Measurements from ENCODE around the gene DDB1.

Gene DDB1

DNA sequence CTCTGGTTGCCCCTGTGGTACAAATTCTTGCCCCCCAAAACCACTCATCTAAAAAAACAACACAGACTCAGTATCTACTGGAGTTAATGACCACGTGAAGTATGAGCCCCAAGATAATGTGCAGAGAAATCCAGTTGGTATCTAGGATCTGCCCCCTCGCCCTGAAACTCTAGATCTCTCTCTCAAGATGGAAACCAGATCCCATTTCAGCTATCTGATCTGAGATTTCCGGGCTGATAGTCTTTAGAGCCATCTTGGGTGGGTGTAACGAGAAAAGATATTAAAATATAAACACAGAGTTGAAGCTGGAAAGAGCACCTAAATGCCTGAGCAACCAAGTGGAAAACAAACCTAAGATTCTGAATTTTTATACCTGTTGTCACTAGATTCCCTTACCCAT lies 23.8 kb downstream of the DDB1 start:
- no peak overlapping the region for H3K4me3 ChIP-seq (ENCODE audit: low read depth in 1 of 2, low read length in 1 of 2)
- H3K9me3 ChIP-seq: no peaks in the 10 kb centered on the region
- peaks cover 98% of the 10 kb centered on the region for H3K36me3 ChIP-seq
- H3K27me3 ChIP-seq: no peaks in the 10 kb centered on the region
- no peaks in the 10 kb centered on the region for H3K4me1 ChIP-seq (ENCODE audit: control insufficient read depth in 1 of 2, insufficient read depth in 1 of 2, low read depth in 1 of 2, low read length in 1 of 2)
- TF ChIP-seq, protein P1, sequence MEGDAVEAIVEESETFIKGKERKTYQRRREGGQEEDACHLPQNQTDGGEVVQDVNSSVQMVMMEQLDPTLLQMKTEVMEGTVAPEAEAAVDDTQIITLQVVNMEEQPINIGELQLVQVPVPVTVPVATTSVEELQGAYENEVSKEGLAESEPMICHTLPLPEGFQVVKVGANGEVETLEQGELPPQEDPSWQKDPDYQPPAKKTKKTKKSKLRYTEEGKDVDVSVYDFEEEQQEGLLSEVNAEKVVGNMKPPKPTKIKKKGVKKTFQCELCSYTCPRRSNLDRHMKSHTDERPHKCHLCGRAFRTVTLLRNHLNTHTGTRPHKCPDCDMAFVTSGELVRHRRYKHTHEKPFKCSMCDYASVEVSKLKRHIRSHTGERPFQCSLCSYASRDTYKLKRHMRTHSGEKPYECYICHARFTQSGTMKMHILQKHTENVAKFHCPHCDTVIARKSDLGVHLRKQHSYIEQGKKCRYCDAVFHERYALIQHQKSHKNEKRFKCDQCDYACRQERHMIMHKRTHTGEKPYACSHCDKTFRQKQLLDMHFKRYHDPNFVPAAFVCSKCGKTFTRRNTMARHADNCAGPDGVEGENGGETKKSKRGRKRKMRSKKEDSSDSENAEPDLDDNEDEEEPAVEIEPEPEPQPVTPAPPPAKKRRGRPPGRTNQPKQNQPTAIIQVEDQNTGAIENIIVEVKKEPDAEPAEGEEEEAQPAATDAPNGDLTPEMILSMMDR (IDR thresholded peaks at IDR 0.05): no peak
- H3K27ac ChIP-seq: no peak overlapping the region

DNA sequence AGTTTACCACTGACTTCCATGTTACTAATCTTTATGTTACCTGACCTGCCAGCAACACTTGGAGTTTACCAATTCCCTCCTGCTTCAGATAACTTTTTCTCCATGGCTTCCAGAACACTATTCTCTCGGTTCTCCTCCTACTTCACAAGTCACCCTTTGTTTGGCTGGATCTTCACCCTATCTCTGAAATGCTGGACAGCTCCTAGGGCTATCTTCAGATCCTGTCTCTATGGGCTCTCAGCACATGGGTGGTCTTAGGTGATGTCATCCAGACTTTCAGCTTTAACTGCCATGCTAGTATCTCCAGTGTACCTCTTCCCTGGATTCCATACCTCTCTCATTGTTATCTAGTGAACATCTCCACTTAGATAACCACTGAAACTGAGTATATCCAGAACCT lies 25.6 kb downstream of the DDB1 start:
- no peaks in the 10 kb centered on the region for H3K27me3 ChIP-seq
- H3K9me3 ChIP-seq: no peaks in the 10 kb centered on the region
- no peaks in the 10 kb centered on the region for H3K4me1 ChIP-seq (ENCODE audit: control insufficient read depth in 1 of 2, insufficient read depth in 1 of 2, low read depth in 1 of 2, low read length in 1 of 2)
- peaks cover 99% of the 10 kb centered on the region for H3K36me3 ChIP-seq
- TF ChIP-seq, protein P1 (IDR thresholded peaks at IDR 0.05): no peak
- H3K4me3 ChIP-seq (ENCODE audit: low read depth in 1 of 2, low read length in 1 of 2): no peak overlapping the region
- H3K27ac ChIP-seq: no peak overlapping the region

DNA sequence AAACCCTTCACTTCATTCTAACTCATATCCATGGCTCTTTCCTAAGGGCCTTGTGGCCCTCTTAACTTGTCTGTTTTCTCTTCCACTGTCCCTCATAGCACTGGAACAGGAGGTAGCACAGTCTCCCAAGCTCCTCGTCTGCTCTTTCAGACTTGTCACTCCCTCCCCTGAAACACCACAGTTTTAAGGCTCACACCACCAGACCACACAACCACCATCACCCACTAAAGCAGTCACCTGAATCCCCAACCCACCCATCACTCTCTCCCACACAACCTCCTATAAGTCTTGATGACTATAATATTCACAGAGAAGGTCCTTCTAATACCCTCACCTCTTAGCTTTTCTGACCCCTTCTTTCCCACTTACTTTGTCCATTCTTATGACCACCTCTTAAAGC lies 26.7 kb downstream of the DDB1 start:
- H3K4me3 ChIP-seq (ENCODE audit: low read depth in 1 of 2, low read length in 1 of 2): no peak overlapping the region
- H3K36me3 ChIP-seq: peaks cover 99% of the 10 kb centered on the region
- TF ChIP-seq, protein P1 (IDR thresholded peaks at IDR 0.05): no peak
- H3K27ac ChIP-seq: no peak overlapping the region
- no peaks in the 10 kb centered on the region for H3K27me3 ChIP-seq
- H3K4me1 ChIP-seq (ENCODE audit: control insufficient read depth in 1 of 2, insufficient read depth in 1 of 2, low read depth in 1 of 2, low read length in 1 of 2): no peaks in the 10 kb centered on the region
- no peaks in the 10 kb centered on the region for H3K9me3 ChIP-seq

DNA sequence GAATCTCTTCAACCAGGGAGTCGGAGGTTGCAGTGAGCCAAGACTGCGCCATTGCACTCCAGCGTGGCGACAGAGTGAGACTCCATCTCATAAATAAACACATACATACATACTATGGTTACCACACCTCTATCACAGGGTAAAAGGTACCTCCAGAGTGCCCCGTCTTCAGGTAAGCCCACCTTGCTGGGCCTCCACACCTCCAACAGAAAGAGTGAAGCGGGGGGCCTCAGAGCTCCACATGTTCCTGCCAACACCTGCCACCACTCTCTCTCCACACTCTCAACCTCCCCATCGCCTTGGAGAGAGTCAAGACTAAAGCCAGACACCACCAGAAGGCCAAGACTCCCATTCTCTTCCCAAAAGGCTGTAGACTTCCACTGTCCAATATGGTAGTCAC lies 27.5 kb downstream of the DDB1 start:
- no peaks in the 10 kb centered on the region for H3K9me3 ChIP-seq
- TF ChIP-seq, protein P1 (IDR thresholded peaks at IDR 0.05): no peak
- H3K27ac ChIP-seq: no peak overlapping the region
- H3K4me1 ChIP-seq (ENCODE audit: control insufficient read depth in 1 of 2, insufficient read depth in 1 of 2, low read depth in 1 of 2, low read length in 1 of 2): no peaks in the 10 kb centered on the region
- H3K27me3 ChIP-seq: no peaks in the 10 kb centered on the region
- H3K36me3 ChIP-seq: peaks cover 99% of the 10 kb centered on the region
- H3K4me3 ChIP-seq (ENCODE audit: low read depth in 1 of 2, low read length in 1 of 2): no peak overlapping the region

DNA sequence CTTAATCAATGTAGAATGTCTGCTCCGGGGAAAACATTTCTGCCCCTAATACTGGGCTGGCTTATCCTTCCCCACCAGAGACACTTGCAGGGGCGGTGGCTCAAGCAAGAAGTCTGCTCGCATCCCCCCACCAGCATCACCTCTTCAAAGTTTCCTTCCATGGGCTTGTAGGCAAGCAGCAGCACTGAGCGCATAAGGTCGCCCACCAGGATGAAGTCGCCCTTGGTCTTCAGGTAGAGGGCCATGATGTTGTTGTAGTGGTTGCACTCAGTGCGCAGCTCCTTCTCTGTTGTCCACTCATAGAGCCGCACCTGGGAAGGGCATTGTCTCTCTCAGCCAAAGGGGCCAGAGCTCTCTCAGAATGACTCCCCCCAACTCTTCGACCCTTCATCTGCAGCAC lies 29.2 kb downstream of the DDB1 start:
- no peak overlapping the region for H3K4me3 ChIP-seq (ENCODE audit: low read depth in 1 of 2, low read length in 1 of 2)
- H3K27ac ChIP-seq: no peak overlapping the region
- no peaks in the 10 kb centered on the region for H3K4me1 ChIP-seq (ENCODE audit: control insufficient read depth in 1 of 2, insufficient read depth in 1 of 2, low read depth in 1 of 2, low read length in 1 of 2)
- no peaks in the 10 kb centered on the region for H3K9me3 ChIP-seq
- TF ChIP-seq, protein P1 (IDR thresholded peaks at IDR 0.05): no peak
- H3K36me3 ChIP-seq: peaks cover 99% of the 10 kb centered on the region
- no peaks in the 10 kb centered on the region for H3K27me3 ChIP-seq

DNA sequence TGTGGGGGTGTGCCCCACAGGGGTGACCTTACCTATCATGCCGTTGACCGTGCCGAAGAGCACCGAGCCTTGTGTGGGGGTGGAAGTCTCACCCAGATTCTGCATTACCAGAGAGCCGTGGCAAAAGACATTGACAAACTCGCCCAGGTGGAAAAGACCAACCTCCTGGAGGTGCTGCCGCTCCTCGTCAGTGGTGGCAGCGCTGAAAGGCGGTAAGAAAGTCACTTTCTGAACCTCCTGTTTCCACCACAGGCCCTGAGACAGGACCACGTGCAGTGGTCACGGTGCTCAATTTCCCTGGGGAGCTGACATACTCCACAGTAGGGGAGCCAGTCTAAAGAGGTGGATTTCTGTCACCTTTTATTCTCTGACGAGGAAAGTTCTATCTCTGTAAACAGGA lies 30.4 kb downstream of the DDB1 start:
- TF ChIP-seq, protein P1 (IDR thresholded peaks at IDR 0.05): no peak
- no peaks in the 10 kb centered on the region for H3K9me3 ChIP-seq
- no peaks in the 10 kb centered on the region for H3K27me3 ChIP-seq
- peaks cover 94% of the 10 kb centered on the region for H3K36me3 ChIP-seq
- H3K27ac ChIP-seq: no peak overlapping the region
- no peak overlapping the region for H3K4me3 ChIP-seq (ENCODE audit: low read depth in 1 of 2, low read length in 1 of 2)
- peaks cover 0 to under 1% of the 10 kb centered on the region in 2 experiments for H3K4me1 ChIP-seq (ENCODE audit: control insufficient read depth in 1 of 2, insufficient read depth in 1 of 2, low read depth in 1 of 2, low read length in 1 of 2)
